Epithelial cell of proximal tubule (primary cell): ENCODE results near the gene DGAT2. TPM values are rescaled to one million over a fixed set of nuclear protein-coding genes. Genes with fewer than 3 reads are reported as not detected.

Experiments used
- DNase-seq: peaks from one replicate; pipeline ENCODE4 v3.0.0-alpha.2; 2011; ENCODE audit warnings: low read depth
- H3K4me3 ChIP-seq: 2 replicates; pipeline ENCODE4 v1.5.1; 2011; ENCODE audit warnings: low read depth, mild to moderate bottlenecking, low read length
- CTCF ChIP-seq: conservative IDR thresholded peaks from 2 replicates; pipeline ENCODE4 v1.5.1; 2012; ENCODE audit warnings: low read depth, mild to moderate bottlenecking, low read length
- total RNA-seq: library from RNA; depleted of rRNA; stranded (reverse); fragments of >200 nt; gene quantifications from 2 replicates; pipeline ENCODE4 v1.2.3, GENCODE V29; 2015

Gene DGAT2
- total RNA-seq, 1 donor from 2014 or later: 1.8 TPM

- TF ChIP-seq CTCF: no peak
These were observed 12.3 kb downstream of the DGAT2 start for GRCh38 chr11:75780888-75781287.

DNA sequence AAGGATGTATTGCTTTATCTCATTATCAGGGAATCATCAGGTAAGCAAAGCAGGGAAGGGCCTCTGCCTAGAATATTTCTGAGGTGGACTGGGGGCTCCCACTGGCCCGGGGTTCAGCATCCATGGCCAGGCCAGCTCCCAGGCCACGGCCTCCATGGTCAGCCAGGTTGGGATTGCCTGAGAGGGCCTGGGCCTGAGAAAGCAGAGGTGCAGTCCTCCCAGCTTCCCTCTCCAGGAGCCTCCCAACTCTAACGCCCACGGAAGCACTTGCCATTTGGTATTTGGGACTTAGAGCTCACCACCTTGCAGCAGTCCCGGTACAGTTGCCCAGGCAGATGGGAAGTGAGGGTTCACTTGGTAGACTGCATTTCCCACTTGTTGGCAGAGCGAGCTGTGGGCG, 12.7 kb downstream of the DGAT2 start:
- no peak overlapping the region for H3K4me3 ChIP-seq
- no peak for DNase-seq
- no peak for TF ChIP-seq CTCF

More at GRCh38 chr11:75780888-75781287, 12.3 kb downstream of the DGAT2 start:
- DNase-seq: no peak
- no peak overlapping the region for H3K4me3 ChIP-seq

GRCh38 chr11:75781831-75782230, 13.3 kb downstream of the DGAT2 start:
- H3K4me3 ChIP-seq: no peak overlapping the region
- DNase-seq: no peak
- no peak for TF ChIP-seq CTCF

DNA sequence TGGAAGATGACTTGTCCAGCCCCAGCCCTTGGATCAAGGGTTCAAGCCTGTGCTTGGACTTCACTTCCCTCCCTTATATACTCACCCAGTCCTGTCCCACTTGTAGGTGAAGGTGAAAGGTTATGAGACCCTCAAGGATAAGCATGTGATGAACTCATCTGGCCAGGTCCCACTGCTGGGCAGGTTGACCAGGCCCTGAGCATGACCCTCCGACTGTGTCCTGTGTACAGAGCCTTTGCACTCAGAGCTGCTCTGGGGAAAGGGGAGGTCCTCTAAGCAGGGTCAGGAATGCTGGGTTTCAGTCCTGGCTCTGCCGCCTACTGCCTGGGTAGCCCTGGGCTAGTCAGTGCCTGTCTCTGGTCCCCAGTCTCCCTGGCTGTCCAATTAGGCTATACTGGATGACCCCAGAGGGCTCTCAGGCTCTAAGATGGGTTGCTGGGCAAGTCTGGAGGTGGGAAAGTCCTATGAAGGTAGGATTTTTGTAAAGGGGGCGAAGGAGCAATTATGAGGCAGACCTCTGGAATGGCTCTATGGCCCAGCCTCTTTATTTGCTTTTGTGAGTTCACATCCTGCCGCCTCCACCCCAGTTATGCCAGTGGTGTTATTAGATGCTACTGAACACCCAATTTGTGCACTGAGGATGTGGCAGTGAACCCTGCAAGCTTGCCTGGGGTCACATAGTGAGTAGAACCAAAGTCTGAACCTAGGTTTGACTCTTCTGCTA, 14.1 kb downstream of the DGAT2 start:
- no peak for DNase-seq
- no peak overlapping the region for H3K4me3 ChIP-seq
- TF ChIP-seq CTCF: no peak

- no peak overlapping the region for H3K4me3 ChIP-seq
- no peak for TF ChIP-seq CTCF
- DNase-seq: no peak
These were observed 15.0 kb downstream of the DGAT2 start for GRCh38 chr11:75783416-75784084.

GRCh38 chr11:75784085-75784478, 15.5 kb downstream of the DGAT2 start:
- no peak overlapping the region for H3K4me3 ChIP-seq
- TF ChIP-seq CTCF: no peak
- DNase-seq: no peak
